H9 (cell line): Measurements from ENCODE around the gene GMPR. TPM values are rescaled to one million over a fixed set of nuclear protein-coding genes. Genes with fewer than 3 reads are reported as not detected.

Source experiments
- DNase-seq: peaks from one replicate; pipeline ENCODE4 v3.0.0-alpha.2; 2017
- H2AFZ ChIP-seq: one replicate; pipeline ENCODE4 v1.6.1; 2013; ENCODE audit warnings: mild to moderate bottlenecking, low read length, control low read depth, moderate library complexity
- H2AK5ac ChIP-seq: 2 replicates; pipeline ENCODE4 v1.6.1; 2013; ENCODE audit warnings: low read length, control low read depth, mixed read lengths; ENCODE audit not compliant: insufficient read length
- H2BK120ac ChIP-seq: one replicate; pipeline ENCODE4 v1.6.1; 2013; ENCODE audit warnings: low read depth, mild to moderate bottlenecking, low read length, control low read depth, inconsistent platforms; ENCODE audit not compliant: poor library complexity, severe bottlenecking
- H2BK12ac ChIP-seq: 2 replicates; pipeline ENCODE4 v1.6.1; 2013; ENCODE audit warnings: low read length, control low read depth, mixed read lengths, low read depth; ENCODE audit not compliant: insufficient read length
- H2BK15ac ChIP-seq: 2 replicates; pipeline ENCODE4 v1.6.1; 2013; ENCODE audit warnings: low read depth, low read length, control low read depth
- H2BK20ac ChIP-seq: one replicate; pipeline ENCODE4 v1.6.1; 2013; ENCODE audit warnings: low read depth, mild to moderate bottlenecking, low read length, control low read depth, inconsistent platforms; ENCODE audit not compliant: poor library complexity, severe bottlenecking
- H2BK5ac ChIP-seq: 2 replicates; pipeline ENCODE4 v1.6.1; 2013; ENCODE audit warnings: low read length, control low read depth, mixed read lengths; ENCODE audit not compliant: insufficient read length
- H3K14ac ChIP-seq: 2 replicates; pipeline ENCODE4 v1.6.1; 2013; ENCODE audit warnings: low read length, control low read depth; ENCODE audit not compliant: insufficient read depth
- H3K18ac ChIP-seq: 2 replicates; pipeline ENCODE4 v1.6.1; 2013; ENCODE audit warnings: low read depth, mild to moderate bottlenecking, mixed read lengths, low read length, control low read depth; ENCODE audit not compliant: insufficient read length
- H3K23ac ChIP-seq: 2 replicates; pipeline ENCODE4 v1.6.1; 2013; ENCODE audit warnings: low read length, control low read depth, mixed read lengths, low read depth; ENCODE audit not compliant: insufficient read length
- H3K23me2 ChIP-seq: 2 replicates; pipeline ENCODE4 v1.6.1; 2013; ENCODE audit warnings: low read depth, mild to moderate bottlenecking, mixed read lengths, low read length, control low read depth; ENCODE audit not compliant: insufficient read length, poor library complexity, severe bottlenecking
- H3K27ac ChIP-seq: 2 replicates; pipeline ENCODE4 v1.5.1; 2013; ENCODE audit warnings: low read length, control low read depth, mixed read lengths, low read depth; ENCODE audit not compliant: insufficient read length
- H3K27me3 ChIP-seq: 2 replicates; pipeline ENCODE4 v1.6.1; 2013; ENCODE audit warnings: low read length, control low read depth, inconsistent platforms; ENCODE audit not compliant: insufficient read depth
- H3K4ac ChIP-seq: 2 replicates; pipeline ENCODE4 v1.6.1; 2013; ENCODE audit warnings: low read depth, mild to moderate bottlenecking, control low read depth, inconsistent platforms, low read length, moderate library complexity
- H3K4me1 ChIP-seq: 2 replicates; pipeline ENCODE4 v1.6.1; 2013; ENCODE audit warnings: low read length, control low read depth, inconsistent platforms; ENCODE audit not compliant: insufficient read depth
- H3K4me2 ChIP-seq: 2 replicates; pipeline ENCODE4 v1.6.1; 2013; ENCODE audit warnings: low read length, control low read depth, mixed read lengths; ENCODE audit not compliant: insufficient read length, insufficient read depth
- H3K56ac ChIP-seq: 2 replicates; pipeline ENCODE4 v1.6.1; 2013; ENCODE audit warnings: low read depth, mild to moderate bottlenecking, mixed read lengths, low read length, control low read depth; ENCODE audit not compliant: insufficient read length
- H3K79me1 ChIP-seq: 2 replicates; pipeline ENCODE4 v1.6.1; 2013; ENCODE audit warnings: low read depth, mild to moderate bottlenecking, moderate library complexity, low read length, control low read depth, inconsistent platforms; ENCODE audit not compliant: insufficient read depth, poor library complexity, severe bottlenecking
- H3K79me2 ChIP-seq: 2 replicates; pipeline ENCODE4 v1.6.1; 2013; ENCODE audit warnings: low read length, control low read depth, inconsistent platforms; ENCODE audit not compliant: insufficient read depth
- H3K9ac ChIP-seq: 2 replicates; pipeline ENCODE4 v1.6.1; 2013; ENCODE audit warnings: low read length, control low read depth, mixed read lengths; ENCODE audit not compliant: insufficient read length; ENCODE audit errors: extremely low read depth
- H3K9me3 ChIP-seq: one replicate; pipeline ENCODE4 v1.6.1; 2013; ENCODE audit warnings: low read depth, low read length, inconsistent platforms; ENCODE audit not compliant: control insufficient read depth
- H3T11ph ChIP-seq: one replicate; pipeline ENCODE4 v1.6.1; 2013; ENCODE audit warnings: mild to moderate bottlenecking, low read length, control low read depth, inconsistent platforms
- H4K20me1 ChIP-seq: one replicate; pipeline ENCODE4 v1.6.1; 2013; ENCODE audit not compliant: control insufficient read depth, insufficient read length, insufficient read depth
- H4K5ac ChIP-seq: 2 replicates; pipeline ENCODE4 v1.6.1; 2013; ENCODE audit warnings: low read depth, mild to moderate bottlenecking, mixed read lengths, low read length, control low read depth; ENCODE audit not compliant: insufficient read length
- H4K8ac ChIP-seq: replicated peaks from 2 replicates; pipeline ENCODE4 v1.6.1; 2013; ENCODE audit warnings: low read length, control low read depth, mixed read lengths, low read depth; ENCODE audit not compliant: insufficient read length
- H4K91ac ChIP-seq: 2 replicates; pipeline ENCODE4 v1.6.1; 2013; ENCODE audit warnings: low read depth, mild to moderate bottlenecking, moderate library complexity, mixed read lengths, low read length, control low read depth; ENCODE audit not compliant: insufficient read length
- H3K27ac Mint-ChIP-seq, 3 experiments: 2 replicates in 2 of 3; 3 replicates in 1 of 3; pipeline ENCODE4 v1.8.0; 2020 to 2021; ENCODE audit warnings: mixed read lengths in 3 of 3, mild to moderate bottlenecking in 1 of 3, moderate library complexity in 1 of 3
- H3K27me3 Mint-ChIP-seq: 2 replicates; pipeline ENCODE4 v1.8.0; 2021; ENCODE audit warnings: low read depth, mild to moderate bottlenecking, moderate library complexity, mixed read lengths
- H3K36me3 Mint-ChIP-seq, 3 experiments: 2 replicates in 2 of 3; 3 replicates in 1 of 3; pipeline ENCODE4 v1.8.0; 2020 to 2021; ENCODE audit warnings: low read depth in 3 of 3, mixed read lengths in 3 of 3; ENCODE audit not compliant: insufficient read depth in 1 of 3
- H3K4me1 Mint-ChIP-seq, 2 experiments: 2 replicates each; pipeline ENCODE4 v1.8.0; 2020; ENCODE audit warnings: mixed read lengths in 2 of 2
- H3K4me3 Mint-ChIP-seq, 2 experiments: 2 replicates in 1 of 2; 3 replicates in 1 of 2; pipeline ENCODE4 v1.8.0; 2020 to 2021; ENCODE audit warnings: mild to moderate bottlenecking in 2 of 2, mixed read lengths in 2 of 2, moderate library complexity in 1 of 2
- H3K9me3 Mint-ChIP-seq, 2 experiments: 2 replicates in 1 of 2; 3 replicates in 1 of 2; pipeline ENCODE4 v1.8.0; 2020; ENCODE audit warnings: mild to moderate bottlenecking in 2 of 2, mixed read lengths in 2 of 2, moderate library complexity in 1 of 2
- WGBS: extraction: QIAGEN DNeasy Blood & Tissue Kit; methylation state at CpG from one replicate; pipeline ENCODE4 v1.1.7; 2013; ENCODE audit warnings: missing lambda C conversion rate, low lambda C conversion rate, mixed read lengths; ENCODE audit not compliant: insufficient read length; ENCODE audit errors: extremely low coverage; 5-methylcytosine and 5-hydroxymethylcytosine counted together
- total RNA-seq: library from RNA; stranded (reverse); gene quantifications from 2 replicates; pipeline ENCODE4 v1.2.1, GENCODE V29; 2021
- TF ChIP-seq, protein P1 (sequence below): fragments of 200-600 bp; sonication (generic); conservative IDR thresholded peaks from 3 replicates; pipeline ENCODE4 v1.8.0; 2021; ENCODE audit warnings: antibody characterized with exemption, mild to moderate bottlenecking

Gene GMPR
- total RNA-seq, 1 experiment from 2014 or later: 0.70 TPM

DNA sequence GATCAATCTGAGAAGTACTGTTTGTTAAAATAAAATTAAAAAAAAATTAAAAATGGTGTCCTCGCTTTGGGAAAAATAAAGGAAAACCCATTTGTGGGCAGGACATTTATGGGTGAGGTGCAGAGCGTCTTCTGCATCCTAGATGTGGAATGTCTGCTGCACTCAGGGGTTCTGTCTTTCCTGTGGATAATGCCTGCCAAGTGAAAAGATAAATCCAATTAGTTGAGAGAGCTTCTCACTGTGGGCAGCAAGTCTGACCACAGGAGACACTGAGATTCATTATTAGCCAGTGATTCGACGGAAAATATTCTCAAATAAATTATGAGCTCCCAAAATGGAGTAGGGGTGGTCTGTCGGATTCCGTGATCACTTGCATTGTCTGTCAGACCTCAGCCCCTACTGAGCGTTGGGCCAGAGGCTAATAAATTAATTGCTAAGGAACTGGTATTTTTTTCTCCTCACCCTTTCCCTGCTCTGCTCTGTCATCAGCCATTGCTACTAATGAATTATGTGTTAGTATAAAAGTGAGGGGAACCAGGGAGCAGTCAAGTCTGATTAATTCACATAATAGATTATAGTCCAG, 10.0 kb downstream of the GMPR start:
- Histone ChIP-seq H2AK5ac (no peak overlapping the region), H3K79me2 (no peaks in the 10 kb centered on the region), H3K9ac (no peak overlapping the region), H3K23me2 (no peaks in the 10 kb centered on the region), H2BK15ac (no peak overlapping the region), H3K79me1 (no peaks in the 10 kb centered on the region), H4K8ac (no peak overlapping the region), H3K4me1 (peaks cover 6% of the 10 kb centered on the region; the same call in 1 of the 2 replicates), H3K18ac (no peak overlapping the region), H4K5ac (no peak overlapping the region), H3K9me3 (no peaks in the 10 kb centered on the region), H3K14ac (no peak overlapping the region), H3K23ac (no peak overlapping the region), H3K56ac (no peak overlapping the region), H3K4ac (no peak overlapping the region), H4K91ac (no peak overlapping the region), H2BK12ac (no peak overlapping the region), H3K27me3 (no peaks in the 10 kb centered on the region), H2BK20ac (no peak overlapping the region), H3T11ph (no peak overlapping the region), H3K27ac (no peak overlapping the region), H2AFZ (no peak overlapping the region), H2BK120ac (no peak overlapping the region), H3K4me2 (no peak overlapping the region), H2BK5ac (no peak overlapping the region), H4K20me1 (no peaks in the 10 kb centered on the region)
- Mint-ChIP-seq H3K27me3 (peaks cover 8% of the 10 kb centered on the region), H3K4me1 (peaks cover 21 to 27% of the 10 kb centered on the region in 2 experiments), H3K36me3 (0 out of 7 replicates have a peak, but pooled peaks cover 0 to 2% (median 0%) of the 10 kb centered on the region in 3 experiments), H3K9me3 (no peaks in the 10 kb centered on the region), H3K27ac (no peak overlapping the region), H3K4me3 (no peak overlapping the region)
- no peak for DNase-seq
- TF ChIP-seq, protein P1, sequence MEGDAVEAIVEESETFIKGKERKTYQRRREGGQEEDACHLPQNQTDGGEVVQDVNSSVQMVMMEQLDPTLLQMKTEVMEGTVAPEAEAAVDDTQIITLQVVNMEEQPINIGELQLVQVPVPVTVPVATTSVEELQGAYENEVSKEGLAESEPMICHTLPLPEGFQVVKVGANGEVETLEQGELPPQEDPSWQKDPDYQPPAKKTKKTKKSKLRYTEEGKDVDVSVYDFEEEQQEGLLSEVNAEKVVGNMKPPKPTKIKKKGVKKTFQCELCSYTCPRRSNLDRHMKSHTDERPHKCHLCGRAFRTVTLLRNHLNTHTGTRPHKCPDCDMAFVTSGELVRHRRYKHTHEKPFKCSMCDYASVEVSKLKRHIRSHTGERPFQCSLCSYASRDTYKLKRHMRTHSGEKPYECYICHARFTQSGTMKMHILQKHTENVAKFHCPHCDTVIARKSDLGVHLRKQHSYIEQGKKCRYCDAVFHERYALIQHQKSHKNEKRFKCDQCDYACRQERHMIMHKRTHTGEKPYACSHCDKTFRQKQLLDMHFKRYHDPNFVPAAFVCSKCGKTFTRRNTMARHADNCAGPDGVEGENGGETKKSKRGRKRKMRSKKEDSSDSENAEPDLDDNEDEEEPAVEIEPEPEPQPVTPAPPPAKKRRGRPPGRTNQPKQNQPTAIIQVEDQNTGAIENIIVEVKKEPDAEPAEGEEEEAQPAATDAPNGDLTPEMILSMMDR: no peak
- WGBS: no CpG with 5 or more reads among the region's 7 CpGs
